Cardiac fibroblast (primary cell): ENCODE data around the gene IL10RA.

Experiments
- DNase-seq, 2 donors: peaks; one replicate each; pipeline versions ENCODE4 v3.0.0 to v3.0.0-alpha.2; 2010; ENCODE audit warnings: low read depth in 2 of 2
- H3K4me3 ChIP-seq, 2 donors: replicated peaks in 1 of 2; 1 replicate in 1 of 2; 2 replicates in 1 of 2; pipeline ENCODE4 v1.5.1; 2011; ENCODE audit warnings: low read depth in 2 of 2, low read length in 2 of 2, mild to moderate bottlenecking in 2 of 2, moderate library complexity in 1 of 2
- TF ChIP-seq, protein P1 (sequence below): IDR thresholded peaks from one replicate; pipeline ENCODE4 v1.5.1; 2011; ENCODE audit warnings: low read depth, mild to moderate bottlenecking, low read length, inconsistent platforms

Gene IL10RA

GRCh38 chr11:118008271-118008911 is 22.2 kb downstream of the IL10RA start:
- no peak for DNase-seq
- no peak overlapping the region for H3K4me3 ChIP-seq
- TF ChIP-seq, protein P1, sequence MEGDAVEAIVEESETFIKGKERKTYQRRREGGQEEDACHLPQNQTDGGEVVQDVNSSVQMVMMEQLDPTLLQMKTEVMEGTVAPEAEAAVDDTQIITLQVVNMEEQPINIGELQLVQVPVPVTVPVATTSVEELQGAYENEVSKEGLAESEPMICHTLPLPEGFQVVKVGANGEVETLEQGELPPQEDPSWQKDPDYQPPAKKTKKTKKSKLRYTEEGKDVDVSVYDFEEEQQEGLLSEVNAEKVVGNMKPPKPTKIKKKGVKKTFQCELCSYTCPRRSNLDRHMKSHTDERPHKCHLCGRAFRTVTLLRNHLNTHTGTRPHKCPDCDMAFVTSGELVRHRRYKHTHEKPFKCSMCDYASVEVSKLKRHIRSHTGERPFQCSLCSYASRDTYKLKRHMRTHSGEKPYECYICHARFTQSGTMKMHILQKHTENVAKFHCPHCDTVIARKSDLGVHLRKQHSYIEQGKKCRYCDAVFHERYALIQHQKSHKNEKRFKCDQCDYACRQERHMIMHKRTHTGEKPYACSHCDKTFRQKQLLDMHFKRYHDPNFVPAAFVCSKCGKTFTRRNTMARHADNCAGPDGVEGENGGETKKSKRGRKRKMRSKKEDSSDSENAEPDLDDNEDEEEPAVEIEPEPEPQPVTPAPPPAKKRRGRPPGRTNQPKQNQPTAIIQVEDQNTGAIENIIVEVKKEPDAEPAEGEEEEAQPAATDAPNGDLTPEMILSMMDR: no peak

DNA sequence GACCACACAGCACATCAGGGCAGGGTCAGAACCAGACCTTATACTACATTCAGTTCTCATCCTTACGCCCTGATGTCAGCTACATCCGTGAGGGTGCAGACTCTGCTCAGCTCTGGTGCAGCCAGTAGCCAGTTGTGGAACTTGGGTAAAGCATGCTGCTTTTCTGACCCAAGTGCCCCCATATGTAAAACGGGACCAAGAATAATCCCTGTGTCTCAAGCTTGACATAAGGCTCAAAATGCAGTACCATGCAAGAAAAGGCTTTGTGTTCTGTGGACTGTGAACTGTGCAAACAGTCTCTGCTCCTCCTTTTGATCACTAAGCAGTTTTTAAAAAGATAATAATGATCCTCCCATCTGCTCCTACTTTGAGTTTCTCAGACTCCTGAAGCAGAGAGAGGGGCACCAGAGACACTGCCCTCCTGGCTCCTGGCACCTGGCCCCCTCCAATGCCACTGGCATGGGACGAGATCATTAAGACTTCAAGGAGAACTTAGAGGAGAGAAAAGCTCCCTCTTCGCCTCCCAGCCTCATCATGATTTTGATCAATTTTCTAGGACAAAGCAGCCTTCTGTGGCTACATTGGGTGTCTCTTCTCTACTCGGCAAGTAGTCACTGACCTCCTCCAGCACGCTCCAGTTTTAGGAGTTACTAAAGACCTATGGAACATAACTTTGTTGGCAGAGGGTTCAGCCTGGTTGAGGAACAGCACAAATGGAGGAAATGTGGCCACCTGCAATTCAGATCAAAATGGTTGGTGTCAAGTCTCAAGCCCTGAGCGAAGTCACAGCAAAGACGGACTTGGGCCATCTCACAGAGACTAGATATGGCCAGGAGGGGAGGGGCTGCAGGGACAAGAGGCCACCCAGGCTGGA is 23.9 kb downstream of the IL10RA start:
- DNase-seq: no peak
- TF ChIP-seq, protein P1: no peak
- no peak overlapping the region for H3K4me3 ChIP-seq

DNA sequence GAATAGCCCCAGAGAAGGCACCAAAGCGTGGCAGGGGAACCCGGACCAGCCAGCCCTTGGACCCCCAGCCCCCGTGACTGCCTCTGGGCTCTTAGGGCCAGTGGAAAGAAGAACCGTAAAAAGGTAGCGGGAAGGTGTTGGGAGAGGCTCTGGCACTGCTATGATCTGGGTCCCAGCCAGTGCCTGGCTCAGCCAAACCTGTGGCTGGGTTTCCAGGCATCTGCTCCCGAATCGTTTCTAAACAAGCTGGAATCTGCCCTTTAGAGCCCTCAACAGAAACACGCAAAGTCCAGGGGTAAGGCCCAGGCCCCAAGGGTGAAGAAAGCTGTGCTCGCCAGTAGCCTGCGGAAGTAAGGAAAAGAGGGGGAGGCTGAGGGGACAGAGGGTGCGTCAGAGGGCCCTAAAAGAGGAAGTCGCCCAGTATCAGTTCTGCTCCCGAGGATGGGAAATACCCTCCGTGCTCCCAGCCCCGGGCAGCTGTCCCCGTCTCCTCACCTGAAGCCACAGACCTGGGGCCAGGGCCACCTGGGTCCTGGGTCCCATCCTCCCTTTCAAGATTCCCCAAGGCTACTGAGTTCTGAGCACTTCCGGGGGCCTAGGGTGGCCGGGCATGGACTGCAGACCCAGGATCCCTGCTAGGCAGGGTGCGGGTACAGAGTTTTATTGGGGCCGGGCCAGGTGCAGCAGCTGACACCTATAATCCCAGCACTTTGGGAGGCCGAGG is 24.7 kb downstream of the IL10RA start:
- no peak for DNase-seq
- H3K4me3 ChIP-seq: no peak overlapping the region
- TF ChIP-seq, protein P1: no peak

- DNase-seq: peak in 1 of 2 donors; percentile 3
- H3K4me3 ChIP-seq: no peak overlapping the region
- TF ChIP-seq, protein P1: no peak
These were observed 26.0 kb downstream of the IL10RA start for GRCh38 chr11:118012083-118012669.

DNA sequence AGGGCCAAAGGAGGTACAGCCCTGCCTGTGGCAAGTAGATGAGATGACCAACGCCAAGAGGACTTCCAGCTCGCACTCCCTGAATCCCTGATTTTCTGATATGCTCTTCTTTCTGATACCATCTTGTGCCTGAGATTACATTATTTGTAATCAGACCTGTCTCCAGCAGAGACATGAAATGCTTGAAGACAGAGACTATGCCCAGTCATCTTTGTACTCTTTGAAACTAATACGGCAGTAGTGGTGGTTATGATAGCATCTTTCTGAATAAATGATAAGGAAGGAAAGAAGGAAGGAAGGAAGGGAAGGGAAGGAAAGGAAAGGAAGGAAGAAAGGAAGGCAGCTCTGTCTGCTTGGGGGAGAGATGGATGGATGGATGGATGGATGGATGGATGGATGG is 27.8 kb downstream of the IL10RA start:
- no peak for DNase-seq
- no peak overlapping the region for H3K4me3 ChIP-seq
- TF ChIP-seq, protein P1: no peak

- H3K4me3 ChIP-seq: no peak overlapping the region
- DNase-seq: no peak
- TF ChIP-seq, protein P1: no peak
These were observed 29.2 kb downstream of the IL10RA start for GRCh38 chr11:118015385-118015841.
